ENCODE data around the gene P2RY6. TPM values are rescaled to one million over a fixed set of nuclear protein-coding genes. Genes with fewer than 3 reads are reported as not detected.

P2RY6 gene
- total RNA-seq, 1 donor, result 1.2 TPM

DNA sequence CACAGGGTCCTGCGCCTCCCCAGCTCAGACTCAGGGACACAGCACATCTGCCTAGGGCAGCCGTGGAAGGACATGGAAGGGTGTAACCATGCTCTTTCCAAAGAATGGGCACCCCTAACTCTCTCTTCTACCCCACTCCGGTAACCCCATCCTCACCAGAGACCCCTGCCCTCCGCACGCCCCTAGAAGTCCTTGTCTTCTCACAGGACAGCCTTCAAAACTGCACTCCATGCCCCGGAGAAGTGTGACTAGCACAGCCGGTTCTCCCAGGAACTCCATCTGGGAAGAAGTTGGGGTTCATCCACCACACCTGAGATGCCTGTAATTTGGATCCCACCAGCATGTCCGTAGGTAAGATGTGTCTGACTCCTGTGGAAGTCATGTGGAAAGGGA, 29.0 kb upstream of the P2RY6 start:
- DNase-seq (ENCODE audit: low read depth), result no peak
- TF ChIP-seq, protein P1, sequence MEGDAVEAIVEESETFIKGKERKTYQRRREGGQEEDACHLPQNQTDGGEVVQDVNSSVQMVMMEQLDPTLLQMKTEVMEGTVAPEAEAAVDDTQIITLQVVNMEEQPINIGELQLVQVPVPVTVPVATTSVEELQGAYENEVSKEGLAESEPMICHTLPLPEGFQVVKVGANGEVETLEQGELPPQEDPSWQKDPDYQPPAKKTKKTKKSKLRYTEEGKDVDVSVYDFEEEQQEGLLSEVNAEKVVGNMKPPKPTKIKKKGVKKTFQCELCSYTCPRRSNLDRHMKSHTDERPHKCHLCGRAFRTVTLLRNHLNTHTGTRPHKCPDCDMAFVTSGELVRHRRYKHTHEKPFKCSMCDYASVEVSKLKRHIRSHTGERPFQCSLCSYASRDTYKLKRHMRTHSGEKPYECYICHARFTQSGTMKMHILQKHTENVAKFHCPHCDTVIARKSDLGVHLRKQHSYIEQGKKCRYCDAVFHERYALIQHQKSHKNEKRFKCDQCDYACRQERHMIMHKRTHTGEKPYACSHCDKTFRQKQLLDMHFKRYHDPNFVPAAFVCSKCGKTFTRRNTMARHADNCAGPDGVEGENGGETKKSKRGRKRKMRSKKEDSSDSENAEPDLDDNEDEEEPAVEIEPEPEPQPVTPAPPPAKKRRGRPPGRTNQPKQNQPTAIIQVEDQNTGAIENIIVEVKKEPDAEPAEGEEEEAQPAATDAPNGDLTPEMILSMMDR (IDR thresholded peaks at IDR 0.05; ENCODE audit: insufficient read depth, low read length), result no peak
- no peak overlapping the region for H3K4me3 ChIP-seq (ENCODE audit: low read depth, low read length)

DNA sequence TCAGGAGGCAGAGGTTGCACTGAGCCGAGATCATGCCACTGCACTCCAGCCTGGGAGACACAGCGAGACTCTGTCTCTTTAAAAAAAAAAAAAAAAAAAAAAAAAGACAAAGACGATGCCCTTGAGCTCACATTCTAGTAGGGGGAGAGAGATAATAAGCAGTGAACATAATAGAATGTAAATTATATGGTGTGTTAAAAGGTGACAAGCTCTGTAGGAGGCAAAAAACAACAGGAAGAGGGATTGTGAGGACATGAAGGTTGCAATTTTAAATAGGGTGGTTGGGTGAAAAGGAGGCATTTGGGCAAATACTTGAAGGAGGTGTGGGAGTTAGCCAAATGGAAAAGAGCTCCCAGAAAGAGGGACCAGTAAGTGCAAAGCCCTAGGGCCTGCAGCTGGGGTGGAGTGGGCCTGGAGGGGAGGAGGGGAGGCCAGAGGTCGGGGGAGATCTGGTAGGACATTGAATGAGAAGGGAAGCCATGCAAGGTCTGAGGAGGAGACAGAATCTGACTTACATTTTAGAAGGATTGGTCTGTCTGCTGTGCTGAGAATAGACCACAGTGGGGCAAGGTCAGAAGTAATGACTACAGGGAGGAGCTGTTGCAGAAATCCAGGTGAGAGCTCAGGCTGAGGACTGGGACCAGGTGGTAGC, 27.4 kb upstream of the P2RY6 start:
- TF ChIP-seq, protein P1 (IDR thresholded peaks at IDR 0.05; ENCODE audit: insufficient read depth, low read length), result no peak
- no peak for DNase-seq (ENCODE audit: low read depth)
- no peak overlapping the region for H3K4me3 ChIP-seq (ENCODE audit: low read depth, low read length)

DNA sequence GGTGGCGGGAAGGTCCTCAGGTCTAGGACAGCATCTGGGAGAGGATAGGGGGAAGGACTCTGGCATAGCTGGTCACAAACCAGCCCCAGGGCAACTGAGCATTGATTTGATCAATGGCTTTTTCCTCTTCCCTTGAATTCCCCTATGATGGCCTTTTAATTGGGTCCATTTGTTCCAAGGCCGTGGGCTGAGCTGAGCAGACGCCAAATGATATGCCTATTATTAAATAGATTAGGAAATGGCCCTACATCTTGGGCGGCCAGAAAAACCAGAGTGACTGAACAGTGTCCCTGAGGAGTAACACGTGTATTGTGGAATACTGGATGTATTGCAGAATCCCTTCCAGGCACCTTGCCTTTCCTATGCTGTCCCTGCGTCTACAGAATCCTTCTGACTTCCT, 26.7 kb upstream of the P2RY6 start:
- TF ChIP-seq, protein P1 (IDR thresholded peaks at IDR 0.05; ENCODE audit: insufficient read depth, low read length), result no peak
- no peak for DNase-seq (ENCODE audit: low read depth)
- H3K4me3 ChIP-seq (ENCODE audit: low read depth, low read length), result no peak overlapping the region

DNA sequence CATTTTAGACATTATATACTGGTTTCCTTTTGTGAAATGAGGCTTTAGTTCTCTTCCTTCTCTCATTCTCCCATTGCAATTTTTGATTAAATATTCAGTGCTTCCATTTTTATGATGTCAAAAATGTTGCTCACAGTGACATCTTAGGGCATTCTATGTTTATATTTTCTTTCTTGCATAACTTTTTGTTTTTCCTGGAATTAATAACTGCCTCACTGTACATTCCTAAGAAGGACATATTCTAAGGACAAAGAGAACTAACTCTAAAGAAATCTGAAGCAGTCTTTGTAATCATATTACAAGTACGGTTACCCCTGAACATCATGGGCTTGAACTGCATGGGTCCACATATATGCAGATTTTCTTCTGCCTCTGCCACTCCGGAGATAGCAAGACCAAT, 25.8 kb upstream of the P2RY6 start:
- no peak overlapping the region for H3K4me3 ChIP-seq (ENCODE audit: low read depth, low read length)
- DNase-seq (ENCODE audit: low read depth), result no peak
- TF ChIP-seq, protein P1 (IDR thresholded peaks at IDR 0.05; ENCODE audit: insufficient read depth, low read length), result no peak

DNA sequence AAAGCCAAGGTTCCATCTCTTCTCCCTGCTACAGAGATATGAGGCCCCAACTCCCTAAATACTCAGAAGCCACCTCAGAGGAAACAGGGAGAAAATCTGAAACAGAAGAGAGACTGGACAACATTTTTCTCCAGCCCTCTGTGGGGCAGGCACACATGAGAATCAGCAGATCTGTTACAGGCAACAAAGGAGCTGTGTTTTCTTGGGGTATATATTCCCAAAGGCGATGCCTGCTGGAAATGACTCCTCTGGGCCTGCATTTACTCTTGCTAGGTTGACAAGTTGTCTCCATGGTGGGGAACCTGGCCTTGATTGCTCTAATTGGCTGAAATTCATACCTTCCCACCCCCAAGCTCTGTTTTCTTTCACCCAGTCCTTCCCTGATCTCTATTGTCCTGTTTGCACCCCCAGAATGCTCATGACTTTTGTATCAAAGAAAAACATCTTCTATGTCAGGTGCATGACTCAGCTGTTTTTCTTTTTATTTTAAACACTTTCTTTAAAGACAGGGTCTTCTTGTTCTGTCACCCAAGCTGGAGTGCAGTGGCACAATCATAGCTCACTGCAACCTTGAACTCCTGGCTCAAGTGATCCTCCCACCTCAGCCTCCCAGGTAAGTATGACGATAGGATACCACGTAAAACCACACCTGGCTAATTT, 23.5 kb upstream of the P2RY6 start:
- peak; percentile 15 for DNase-seq (ENCODE audit: low read depth)
- TF ChIP-seq, protein P1 (IDR thresholded peaks at IDR 0.05; ENCODE audit: insufficient read depth, low read length), result no peak

DNA sequence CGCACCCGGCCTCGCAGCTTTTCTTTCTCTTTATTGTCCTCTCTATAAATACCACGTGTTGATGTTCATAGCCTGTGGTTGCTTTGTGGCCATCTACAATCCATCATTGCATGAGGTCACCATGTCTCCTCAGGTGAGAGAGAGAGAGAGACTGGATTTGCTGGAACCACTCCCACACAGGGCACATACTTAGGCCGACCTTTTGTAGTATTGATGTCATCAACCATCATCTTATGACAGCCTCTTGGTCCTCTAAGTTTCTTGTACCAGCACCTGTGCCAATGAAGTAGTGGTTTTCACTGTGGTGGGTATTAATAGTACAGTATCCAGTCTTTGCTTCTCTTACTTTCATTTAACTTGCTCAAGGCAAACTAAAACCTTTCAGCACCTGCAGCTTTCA, 22.8 kb upstream of the P2RY6 start:
- peak; percentile 27 for DNase-seq (ENCODE audit: low read depth)
- TF ChIP-seq, protein P1 (IDR thresholded peaks at IDR 0.05; ENCODE audit: insufficient read depth, low read length), result no peak

More for the DNA sequence above, 23.5 kb upstream of the P2RY6 start:
- no peak overlapping the region for H3K4me3 ChIP-seq (ENCODE audit: low read depth, low read length)

More for the DNA sequence above, 22.8 kb upstream of the P2RY6 start:
- no peak overlapping the region for H3K4me3 ChIP-seq (ENCODE audit: low read depth, low read length)

Measured in fibroblast of the aortic adventitia (primary cell).